Measurements from ENCODE around the gene ZFHX2.

GRCh38 chr14:23563473-23564180 lies 12.1 kb upstream of the ZFHX2 start:
- TF ChIP-seq CTCF (IDR thresholded peaks at IDR 0.05): no peak
- no peak for TF ChIP-seq POLR2A (IDR thresholded peaks at IDR 0.05)

Measured in testis (tissue), 2 donors.